Stimulated activated naive CD8-positive, alpha-beta T cell treated with anti-CD3 and anti-CD28 coated beads, Interleukin-15, amount 100 ng/mL, for 72 hours (primary cell): ENCODE data around the gene TSSK2.

Experiments
- ATAC-seq: fragments of 150-1000 bp; cut with Tn5 transposase; 2 replicates; pipeline ENCODE4 v1.10.0; 2021; ENCODE audit warnings: mild to moderate bottlenecking, moderate library complexity
- DNase-seq, 2 donors: peaks; one replicate each; pipeline ENCODE4 v3.0.0; 2021 to 2022
- H3K27ac Mint-ChIP-seq, 2 donors: one replicate each; pipeline ENCODE4 v1.8.0; 2022; ENCODE audit warnings: mild to moderate bottlenecking in 2 of 2, mixed read lengths in 2 of 2, moderate library complexity in 2 of 2
- H3K27me3 Mint-ChIP-seq: one replicate; pipeline ENCODE4 v1.8.0; 2022; ENCODE audit warnings: mixed read lengths
- H3K4me1 Mint-ChIP-seq: one replicate; pipeline ENCODE4 v1.8.0; 2022; ENCODE audit warnings: mild to moderate bottlenecking, mixed read lengths
- H3K4me3 Mint-ChIP-seq, 2 donors: one replicate each; pipeline ENCODE4 v1.8.0; 2022; ENCODE audit warnings: mild to moderate bottlenecking in 2 of 2, mixed read lengths in 2 of 2, moderate library complexity in 1 of 2
- H3K9me3 Mint-ChIP-seq, 2 donors: one replicate each; pipeline ENCODE4 v1.8.0; 2022; ENCODE audit warnings: mixed read lengths in 2 of 2

The TSSK2 gene

GRCh38 chr22:19176175-19176643, 45.1 kb downstream of the TSSK2 start:
- ATAC-seq (no peak), DNase-seq (no peak)
- Mint-ChIP-seq H3K27ac (no peak overlapping the region), H3K9me3 (no peaks in the 10 kb centered on the region), H3K4me3 (peak overlapping the region in 1 of 2 donors; percentile 48), H3K4me1 (peaks cover 73% of the 10 kb centered on the region), H3K27me3 (no peaks in the 10 kb centered on the region)

GRCh38 chr22:19176732-19177131, 45.6 kb downstream of the TSSK2 start:
- Mint-ChIP-seq H3K9me3 (no peaks in the 10 kb centered on the region), H3K4me3 (peak overlapping the region; percentile 48 to 55), H3K27me3 (no peaks in the 10 kb centered on the region), H3K4me1 (peaks cover 78% of the 10 kb centered on the region), H3K27ac (no peak overlapping the region)
- no peak for ATAC-seq
- no peak for DNase-seq

GRCh38 chr22:19177164-19178064, 46.3 kb downstream of the TSSK2 start:
- DNase-seq (no peak), ATAC-seq (no peak)
- Mint-ChIP-seq H3K4me1 (peaks cover 79% of the 10 kb centered on the region), H3K27me3 (no peaks in the 10 kb centered on the region), H3K9me3 (no peaks in the 10 kb centered on the region), H3K27ac (no peak overlapping the region), H3K4me3 (peak overlapping the region; percentile 78 to 85)

- Mint-ChIP-seq H3K4me1 (peaks cover 76% of the 10 kb centered on the region), H3K9me3 (no peaks in the 10 kb centered on the region), H3K27me3 (no peaks in the 10 kb centered on the region), H3K27ac (no peak overlapping the region), H3K4me3 (peak overlapping the region; percentile 78 to 85)
- DNase-seq (peak in 1 of 2 donors; percentile 54), ATAC-seq (peak; percentile 46)
Observed at GRCh38 chr22:19178065-19178656, 47.1 kb downstream of the TSSK2 start.

- Mint-ChIP-seq H3K27me3 (peaks cover 7% of the 10 kb centered on the region), H3K9me3 (no peaks in the 10 kb centered on the region), H3K4me1 (peaks cover 69% of the 10 kb centered on the region), H3K4me3 (peak within 1 kb of the TSS; percentile 78 to 85), H3K27ac (peak within 1 kb of the TSS; percentile 34 to 40)
- ATAC-seq (peak; percentile 77), DNase-seq (peak; percentile 80 to 83)
Observed at GRCh38 chr22:19178657-19179496, 47.8 kb downstream of the TSSK2 start, which contains the start of gene SLC25A1. SLC25A1 (minus strand) TSS chr22:19178736; CDS start chr22:19178673, 63 bp downstream.

- H3K27ac Mint-ChIP-seq: peak overlapping the region in 1 of 2 donors; percentile 40
- DNase-seq (peak; percentile 49 to 68), ATAC-seq (peak; percentile 65)
- H3K4me1 Mint-ChIP-seq: peaks cover 62% of the 10 kb centered on the region
- no peaks in the 10 kb centered on the region for H3K9me3 Mint-ChIP-seq
- peaks cover 8% of the 10 kb centered on the region for H3K27me3 Mint-ChIP-seq
- peak overlapping the region; percentile 74 to 85 for H3K4me3 Mint-ChIP-seq
Observed at GRCh38 chr22:19179497-19180048, 48.5 kb downstream of the TSSK2 start.

GRCh38 chr22:19180234-19180633, 49.1 kb downstream of the TSSK2 start:
- ATAC-seq: no peak
- DNase-seq: no peak
- H3K9me3 Mint-ChIP-seq: no peaks in the 10 kb centered on the region
- no peak overlapping the region for H3K4me3 Mint-ChIP-seq
- H3K27ac Mint-ChIP-seq: no peak overlapping the region
- peaks cover 8% of the 10 kb centered on the region for H3K27me3 Mint-ChIP-seq
- peaks cover 55% of the 10 kb centered on the region for H3K4me1 Mint-ChIP-seq

- peak overlapping the region; percentile 33 to 58 for H3K4me3 Mint-ChIP-seq
- DNase-seq (no peak), ATAC-seq (no peak)
- peak overlapping the region in 1 of 2 donors; percentile 67 for H3K27ac Mint-ChIP-seq
- peaks cover 8% of the 10 kb centered on the region for H3K27me3 Mint-ChIP-seq
- H3K4me1 Mint-ChIP-seq: peaks cover 49% of the 10 kb centered on the region
- H3K9me3 Mint-ChIP-seq: no peaks in the 10 kb centered on the region
Observed at GRCh38 chr22:19180740-19181410, 49.8 kb downstream of the TSSK2 start.

GRCh38 chr22:19181786-19182471, 50.8 kb downstream of the TSSK2 start:
- H3K27me3 Mint-ChIP-seq: peaks cover 8% of the 10 kb centered on the region
- peak overlapping the region; percentile 66 to 78 for H3K27ac Mint-ChIP-seq
- DNase-seq: peak in 1 of 2 donors; percentile 49
- no peak for ATAC-seq
- H3K4me1 Mint-ChIP-seq: peaks cover 38% of the 10 kb centered on the region
- peak overlapping the region; percentile 78 to 86 for H3K4me3 Mint-ChIP-seq
- H3K9me3 Mint-ChIP-seq: no peaks in the 10 kb centered on the region
